ENCODE data around the gene CDC42EP3.

CDC42EP3 gene

DNA sequence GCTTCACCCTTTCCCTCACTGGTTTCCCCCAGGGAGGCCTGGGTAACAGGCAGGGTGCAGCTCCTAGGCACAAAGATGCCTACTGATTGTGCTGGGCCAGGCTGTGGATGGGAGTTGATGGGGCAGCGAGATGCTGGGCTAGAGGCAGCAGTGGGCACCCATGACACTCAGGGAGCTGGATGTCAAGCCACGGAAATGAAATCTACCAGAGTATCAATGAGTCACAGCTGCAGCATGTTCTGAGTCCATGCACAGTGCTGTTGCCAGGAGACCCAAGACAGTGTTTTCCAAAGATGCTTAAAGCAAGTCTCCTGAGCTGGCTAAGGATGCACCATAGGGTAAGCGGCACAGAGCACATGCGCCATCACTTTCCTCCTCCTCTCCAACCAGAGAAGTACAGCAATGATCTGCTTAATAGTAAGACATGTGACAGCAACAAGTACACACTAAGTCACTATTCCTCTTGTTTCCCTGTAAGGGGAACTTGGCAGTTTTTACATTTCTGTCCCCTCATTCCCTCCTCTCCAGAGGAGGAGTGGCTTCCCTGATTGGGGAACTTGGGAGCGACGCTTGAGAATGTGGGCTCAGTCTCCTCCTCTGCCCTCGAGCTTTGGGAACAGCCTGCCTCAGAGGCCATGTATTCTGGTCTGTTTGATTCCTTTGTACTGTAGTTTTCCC is 57.2 kb downstream of the CDC42EP3 start:
- no peak for DNase-seq

DNA sequence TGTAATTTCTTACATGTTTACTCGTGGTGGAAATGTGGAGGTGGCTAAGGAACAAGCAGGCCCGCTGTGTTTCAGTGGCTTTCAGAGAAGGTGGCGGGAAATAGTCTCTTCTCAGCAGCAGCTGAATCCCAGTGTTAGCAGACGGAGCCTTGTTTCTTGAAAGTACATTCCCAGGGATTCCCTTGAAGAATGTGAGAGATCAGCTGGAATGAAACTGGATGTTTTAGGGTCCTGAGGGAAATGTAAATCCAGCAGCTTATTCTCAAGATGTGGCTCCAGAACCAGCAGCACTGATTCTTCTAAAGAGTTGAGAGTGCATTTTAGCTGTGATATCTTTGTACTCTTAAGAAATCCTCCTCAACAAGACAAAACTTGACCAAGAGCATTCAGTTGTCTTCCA is 59.1 kb downstream of the CDC42EP3 start:
- DNase-seq = peak; percentile 35

DNA sequence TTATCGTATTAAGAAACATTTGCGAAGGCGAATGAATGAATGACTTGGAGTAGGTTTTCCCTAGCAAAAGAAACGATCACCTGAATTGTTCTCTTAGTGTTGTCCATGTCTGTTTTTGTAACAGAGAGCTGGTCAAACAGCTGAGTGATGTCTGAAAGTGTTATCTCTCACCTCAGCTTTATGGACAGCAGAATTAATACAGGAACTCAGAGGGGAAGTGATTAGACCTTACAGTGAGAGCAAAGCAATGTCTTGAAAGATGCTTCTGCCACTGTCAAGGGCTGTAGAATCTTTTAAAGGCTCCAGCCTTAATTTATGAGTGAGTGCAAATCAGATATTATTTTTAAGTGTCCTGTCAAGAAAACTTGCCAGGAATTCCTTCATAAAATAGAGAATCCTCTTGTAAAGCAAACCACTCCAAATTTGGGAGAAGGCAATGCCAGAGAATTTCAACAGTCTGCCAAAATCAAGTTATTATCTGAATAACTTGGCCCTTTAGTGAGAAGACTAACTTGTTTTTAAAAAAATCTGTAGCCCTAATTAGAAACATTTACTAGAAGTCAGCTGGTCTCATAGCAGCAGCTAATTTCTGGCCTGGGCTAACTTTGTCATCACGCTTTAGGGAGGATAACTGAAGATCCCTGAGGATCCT is 60.7 kb downstream of the CDC42EP3 start:
- no peak for DNase-seq

DNA sequence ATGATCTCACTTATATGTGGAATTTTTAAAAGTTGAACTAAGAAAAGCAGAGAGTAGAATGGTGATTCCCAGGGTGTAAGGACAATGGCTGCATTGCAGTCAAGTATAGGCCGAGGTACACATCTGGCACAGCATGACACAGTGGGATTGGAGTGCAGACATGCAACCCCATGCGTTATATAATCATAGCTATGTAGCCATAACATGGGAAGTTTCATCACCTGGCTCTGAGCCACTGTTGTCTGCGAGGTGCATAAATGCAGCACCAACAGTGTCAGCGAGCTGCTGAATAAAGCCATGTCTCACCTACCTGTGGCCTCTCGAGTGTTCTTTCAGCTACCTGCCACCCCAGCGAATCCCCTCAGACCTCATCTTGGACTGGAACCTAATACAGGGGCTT is 61.7 kb downstream of the CDC42EP3 start:
- no peak for DNase-seq

DNA sequence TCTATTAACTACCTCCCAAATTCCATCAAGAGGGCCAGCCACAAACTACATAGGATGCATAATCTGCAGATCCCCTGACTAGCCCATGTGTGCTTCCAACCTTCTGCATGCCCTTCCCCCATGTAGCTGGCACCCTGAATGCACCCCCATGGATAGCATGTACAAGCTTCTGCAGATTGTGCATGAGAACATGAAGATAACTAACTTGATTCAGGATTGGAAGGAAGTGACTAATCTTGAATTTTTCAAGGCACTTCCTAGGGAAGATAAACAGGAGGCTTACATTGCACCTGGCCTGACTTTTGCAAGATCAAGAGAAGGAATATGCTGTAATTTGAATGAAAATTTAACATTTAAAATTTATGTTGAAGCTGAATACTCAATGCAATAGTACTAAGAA is 66.7 kb downstream of the CDC42EP3 start:
- no peak for DNase-seq

DNA sequence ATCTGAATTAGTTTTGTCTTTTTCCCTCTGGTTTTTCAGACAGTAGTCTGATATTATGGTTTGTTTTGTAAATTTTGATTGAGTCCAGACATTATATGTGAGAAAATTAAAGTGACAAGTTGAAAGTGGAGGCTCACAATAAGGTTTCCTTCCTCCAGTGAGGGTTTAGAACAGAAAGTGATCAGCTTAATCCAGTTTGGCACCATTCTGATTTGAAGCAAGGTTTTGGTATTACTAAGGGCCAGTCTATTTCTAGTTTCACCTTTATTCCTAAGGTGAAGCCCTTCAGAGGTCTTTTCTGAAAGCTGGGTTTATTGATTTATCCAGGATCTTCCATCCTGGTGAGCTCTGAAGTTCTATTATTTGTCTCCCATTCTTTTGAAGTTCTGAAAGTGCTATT is 68.7 kb downstream of the CDC42EP3 start:
- DNase-seq = no peak

DNA sequence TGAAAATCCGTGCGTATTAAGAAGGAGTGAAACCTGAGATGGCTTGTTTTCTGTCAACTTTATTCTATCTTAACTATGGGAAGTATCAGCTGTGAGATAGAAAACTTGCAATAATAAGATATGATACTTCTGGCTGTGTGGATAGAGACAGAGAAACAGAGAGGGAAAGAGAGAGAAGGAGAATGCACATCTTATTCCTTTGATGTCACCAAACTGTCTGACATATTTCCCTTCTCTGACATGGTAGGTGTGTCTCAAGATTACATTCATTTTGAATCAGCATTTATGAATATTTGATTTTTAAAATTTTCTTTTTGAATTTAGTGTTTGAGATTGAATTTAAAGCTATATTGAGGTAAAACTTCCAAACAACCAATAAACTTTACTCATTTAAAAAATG is 69.4 kb downstream of the CDC42EP3 start:
- no peak for DNase-seq

DNA sequence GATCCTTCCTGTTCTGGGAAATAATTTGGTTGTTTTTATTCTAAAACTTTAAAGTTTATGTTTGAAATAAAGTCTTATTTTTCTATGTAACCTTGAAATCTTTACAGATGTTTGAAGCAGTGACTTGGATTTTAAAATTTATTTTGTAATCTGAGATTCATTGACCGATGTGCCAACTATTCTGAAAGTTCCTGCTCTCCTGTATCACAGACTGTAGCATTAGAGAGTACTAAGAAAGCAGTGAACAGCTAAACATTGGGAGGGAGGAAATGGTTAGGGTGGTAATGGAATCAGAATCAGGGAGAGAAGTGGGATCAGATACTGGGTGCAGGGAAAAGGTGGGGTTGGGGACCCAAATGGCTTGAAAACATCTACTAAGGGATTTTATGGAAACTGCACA is 69.9 kb downstream of the CDC42EP3 start:
- no peak for DNase-seq

DNA sequence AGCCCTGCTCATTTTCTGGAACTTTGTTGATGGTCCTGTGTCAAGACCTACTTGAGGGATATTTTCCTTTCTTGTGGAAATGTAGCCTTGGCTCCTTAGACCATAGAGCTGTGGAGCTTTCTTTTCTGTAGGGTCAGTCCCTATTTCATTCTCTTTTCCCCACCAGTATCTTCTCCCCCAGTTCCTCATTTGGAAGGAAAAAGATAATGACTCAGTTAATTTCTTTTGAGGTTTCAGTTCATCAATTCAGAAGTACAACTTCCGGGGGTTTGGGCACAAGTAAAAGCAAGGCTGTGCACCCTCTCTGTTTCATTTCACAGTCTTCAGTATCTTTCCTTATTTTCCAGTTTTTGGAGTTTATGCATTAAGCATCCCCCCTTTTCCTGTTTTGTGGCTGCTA is 70.7 kb downstream of the CDC42EP3 start:
- DNase-seq = no peak

DNA sequence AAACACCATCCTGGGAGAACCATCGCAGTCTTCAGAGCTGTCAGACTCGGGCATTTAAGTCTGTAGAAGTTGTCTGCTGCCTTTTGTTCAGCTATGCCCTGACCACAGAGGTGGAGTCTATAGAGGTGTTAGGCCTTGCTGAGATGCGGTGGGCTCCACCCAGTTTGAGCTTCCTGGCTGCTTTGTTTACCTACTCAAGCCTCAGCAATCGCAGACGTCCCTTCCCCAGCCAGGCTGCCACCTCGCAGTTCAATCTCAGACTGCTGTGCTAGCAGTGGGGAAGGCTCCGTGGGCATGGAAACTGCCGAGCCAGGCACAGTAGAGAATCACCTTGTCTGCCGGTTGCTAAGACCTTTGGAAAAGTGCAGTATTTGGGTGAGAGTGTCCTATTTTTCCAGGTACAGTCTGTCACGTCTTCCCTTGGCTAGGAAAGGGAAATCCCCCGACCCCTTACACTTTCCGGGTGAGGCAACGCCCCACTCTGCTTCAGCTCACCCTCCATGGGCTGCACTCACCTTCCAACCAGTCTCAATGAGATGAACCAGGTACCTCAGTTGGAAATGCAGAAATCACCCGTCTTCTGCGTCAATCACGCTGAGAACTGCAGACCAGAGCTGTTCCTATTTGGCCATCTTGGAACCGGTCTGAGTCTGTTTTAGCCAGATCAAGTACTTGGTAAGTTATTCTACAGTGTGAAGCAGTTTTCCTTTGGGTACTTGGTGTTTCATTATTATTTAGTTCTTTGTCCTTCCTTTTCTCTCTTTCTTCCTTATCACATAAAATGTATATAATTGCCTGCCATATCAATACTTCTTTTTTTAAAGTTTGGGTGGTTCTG is 71.5 kb downstream of the CDC42EP3 start:
- no peak for DNase-seq

DNA sequence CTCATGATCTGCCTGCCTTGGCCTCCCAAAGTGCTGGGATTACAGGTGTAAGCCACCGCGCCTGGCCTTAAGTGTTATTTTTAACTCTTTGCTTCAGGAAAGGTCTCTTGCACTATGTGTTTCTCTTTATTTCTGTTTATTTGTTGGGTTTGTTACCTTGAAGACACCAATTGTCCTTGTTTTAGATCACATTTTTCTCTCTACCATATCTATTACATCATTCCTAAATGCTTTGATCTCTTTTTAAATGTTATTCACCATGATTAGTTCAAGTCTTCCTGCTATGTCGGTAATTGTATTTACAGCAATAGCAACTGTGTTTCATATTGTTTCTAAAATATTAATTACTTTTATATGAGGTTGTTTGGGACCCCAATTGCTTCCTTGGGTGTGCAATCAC is 77.7 kb downstream of the CDC42EP3 start:
- DNase-seq = no peak

DNA sequence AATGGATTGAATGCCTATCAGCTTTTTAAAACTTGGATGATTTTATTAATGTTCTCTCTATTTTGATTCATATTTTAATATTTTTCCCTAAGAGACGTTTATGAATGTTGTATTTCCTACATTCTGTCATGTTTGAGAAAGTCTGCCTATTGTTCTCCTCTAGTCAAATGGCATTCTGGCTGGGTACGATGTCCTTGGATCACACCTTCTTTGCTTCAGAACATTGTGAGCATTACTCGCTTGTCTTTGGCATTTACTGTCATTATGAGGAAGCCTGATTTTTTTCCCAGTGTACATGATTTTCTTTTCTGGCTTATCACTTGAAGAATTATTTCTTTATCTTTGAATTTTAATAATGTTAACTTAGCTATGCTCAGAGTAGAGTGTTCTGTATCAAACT is 78.4 kb downstream of the CDC42EP3 start:
- no peak for DNase-seq

All from eye (tissue), 1 donor.